HG03045 (cell line): ENCODE measurements around the gene CRK.
"Not testable (repeated sequence)": the region's sequence is repeated elsewhere in the genome, so short reads cannot be mapped to it uniquely, and the experiment has no call there.

Experiments
- ATAC-seq: cut with Tn5 transposase; IDR thresholded peaks from one replicate; pipeline ENCODE4 v1.9.1; 2021; ENCODE audit warnings: mild to moderate bottlenecking, moderate library complexity; ENCODE audit not compliant: unreplicated experiment

Gene CRK

GRCh38 chr17:1467898-1468492, 12.0 kb upstream of the CRK start:
- ATAC-seq, result no peak

GRCh38 chr17:1467258-1467657, 11.2 kb upstream of the CRK start:
- ATAC-seq, result no peak

GRCh38 chr17:1464186-1464585, 8.2 kb upstream of the CRK start:
- ATAC-seq, result no peak

DNA sequence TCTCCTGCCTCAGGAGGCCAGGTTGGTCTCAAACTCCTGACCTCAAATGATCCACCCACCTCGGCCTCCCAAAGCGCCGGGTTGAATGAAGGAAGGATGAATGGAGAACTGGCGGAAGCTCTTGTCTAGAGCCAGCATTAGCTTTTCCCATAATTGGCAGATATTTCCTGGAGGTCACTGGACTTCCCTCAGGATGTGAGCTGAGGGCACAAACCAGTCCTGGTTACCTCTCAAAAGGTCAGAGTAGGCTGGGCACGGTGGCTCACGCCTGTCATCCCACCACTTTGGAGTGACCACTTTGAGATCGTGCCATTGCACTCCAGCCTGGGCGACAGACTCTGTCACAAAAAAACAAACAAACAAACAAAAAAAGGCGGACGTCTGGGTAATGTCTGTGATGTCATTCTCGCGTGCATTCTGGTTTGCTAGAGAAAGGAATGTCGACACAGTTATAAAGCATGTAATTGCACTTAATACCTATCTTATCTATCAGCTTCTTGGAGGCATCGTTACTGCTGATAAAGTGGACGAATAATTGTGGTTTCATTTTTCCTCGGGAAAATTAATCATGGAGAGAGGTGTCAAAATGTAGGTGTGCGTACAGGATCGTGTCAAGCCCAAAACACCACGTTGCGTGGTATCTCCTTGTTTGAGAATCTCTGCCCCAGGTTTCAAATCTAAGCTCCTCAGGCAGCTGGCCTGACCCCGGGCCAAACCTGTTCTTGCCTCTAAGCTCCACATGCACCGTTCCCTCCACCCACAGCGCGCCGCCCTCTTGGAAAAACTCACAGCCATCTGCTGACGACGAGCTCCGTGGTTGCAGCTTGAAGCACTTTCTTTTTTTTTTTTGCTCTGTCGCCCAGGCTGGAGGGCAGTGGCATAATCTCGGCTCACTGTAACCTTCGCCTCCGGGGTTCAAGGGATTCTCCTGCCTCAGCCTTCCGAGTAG, 6.4 kb upstream of the CRK start:
- no peak for ATAC-seq

GRCh38 chr17:1461198-1461944, 5.3 kb upstream of the CRK start:
- no peak for ATAC-seq

- ATAC-seq, result no peak
Measured at GRCh38 chr17:1460233-1460632, 4.2 kb upstream of the CRK start.

GRCh38 chr17:1455291-1455796, 688 bp downstream of the CRK start:
- peak; percentile 13 for ATAC-seq

GRCh38 chr17:1454541-1454940, 1.5 kb downstream of the CRK start:
- ATAC-seq, result no peak

DNA sequence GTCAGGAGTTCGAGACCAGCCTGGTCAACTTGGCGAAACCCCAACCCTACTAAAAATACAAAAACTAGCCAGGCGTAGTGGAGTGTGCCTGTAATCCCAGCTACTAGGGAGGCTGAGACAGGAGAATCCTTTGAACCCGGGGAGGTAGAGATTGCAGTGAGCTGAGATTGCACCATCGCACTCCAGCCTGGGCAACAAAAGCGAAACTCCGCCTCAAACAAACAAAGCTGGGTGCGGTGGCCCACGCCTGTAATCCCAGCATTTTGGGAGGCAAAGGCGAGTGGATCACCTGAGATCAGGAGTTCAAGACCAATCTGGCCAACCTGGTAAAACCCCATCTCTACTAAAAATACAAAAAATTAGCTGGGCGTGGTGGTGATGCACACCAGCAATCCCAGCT, 2.3 kb downstream of the CRK start:
- not testable (repeated sequence) for ATAC-seq

DNA sequence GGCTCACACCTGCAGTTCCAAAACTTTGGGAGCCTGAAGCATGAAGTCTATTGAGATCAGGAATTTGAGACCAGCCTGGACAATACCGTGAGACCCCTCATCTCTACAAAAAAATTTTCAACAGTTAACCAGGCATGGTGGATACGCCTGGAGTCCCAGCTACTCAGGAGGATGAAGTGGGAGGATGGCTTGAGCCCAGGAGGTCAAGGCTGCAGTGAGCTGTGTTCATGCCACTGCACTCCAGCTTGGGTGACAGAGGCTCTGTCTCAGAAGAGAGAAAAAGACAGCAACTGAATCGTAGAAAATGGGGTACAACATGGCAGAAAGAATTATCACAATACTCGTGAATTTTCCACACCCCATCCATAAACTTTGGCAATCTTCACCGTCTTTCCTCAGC, 3.2 kb downstream of the CRK start:
- ATAC-seq, result no peak

- ATAC-seq, result not testable (repeated sequence)
Measured at GRCh38 chr17:1450261-1450660, 5.8 kb downstream of the CRK start.

DNA sequence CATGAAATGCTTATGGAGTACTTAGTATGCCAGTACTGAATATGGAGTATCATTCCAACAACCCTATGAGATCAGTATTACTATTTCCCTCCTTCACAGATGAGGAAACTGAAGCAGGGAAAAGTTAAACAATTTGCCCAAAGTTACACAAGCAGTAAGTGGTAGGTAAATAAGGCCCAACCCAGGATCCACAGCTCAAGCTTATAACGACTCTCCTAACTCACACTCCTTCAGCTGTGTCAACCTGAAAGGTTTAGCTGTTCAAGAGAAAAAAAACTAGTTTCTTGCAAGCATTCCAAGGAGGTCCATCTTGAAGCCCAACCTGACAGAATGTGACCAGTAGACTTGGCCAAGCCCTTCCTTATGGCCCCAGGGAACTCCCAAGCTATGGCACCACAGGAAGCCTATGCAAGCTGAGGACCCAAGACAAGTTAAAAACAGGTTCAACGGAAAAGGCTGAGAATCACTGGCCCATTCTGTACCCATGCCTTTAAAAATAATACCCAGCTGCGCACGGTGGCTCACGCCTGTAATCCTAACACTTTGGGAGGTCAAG, 6.5 kb downstream of the CRK start:
- ATAC-seq, result no peak

DNA sequence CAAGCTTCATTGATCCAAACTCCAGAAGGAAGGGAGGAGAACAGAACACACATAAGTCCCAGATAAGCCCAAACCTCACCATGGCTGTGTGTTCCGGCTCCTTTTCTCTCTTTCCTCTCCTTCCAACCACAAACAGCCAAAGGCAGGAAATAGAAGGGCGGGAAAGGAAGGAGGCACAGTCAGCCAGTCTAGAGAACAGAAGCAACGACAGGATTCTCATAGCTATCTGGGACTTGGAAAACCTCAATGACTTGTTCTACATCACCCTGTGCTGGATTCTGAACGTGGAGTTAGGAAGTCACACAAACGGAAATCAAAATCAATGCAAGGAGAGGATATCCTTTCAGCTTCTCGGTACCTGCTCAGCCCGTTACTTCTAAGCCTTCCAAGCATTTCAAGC, 9.0 kb downstream of the CRK start:
- no peak for ATAC-seq

- ATAC-seq, result no peak
Measured at GRCh38 chr17:1446201-1446600, 9.8 kb downstream of the CRK start.

GRCh38 chr17:1445695-1446094, 10.3 kb downstream of the CRK start:
- ATAC-seq, result not testable (repeated sequence)

GRCh38 chr17:1442721-1443120, 13.3 kb downstream of the CRK start:
- ATAC-seq, result not testable (repeated sequence)

- no peak for ATAC-seq
Measured at GRCh38 chr17:1442187-1442586, 13.8 kb downstream of the CRK start.

DNA sequence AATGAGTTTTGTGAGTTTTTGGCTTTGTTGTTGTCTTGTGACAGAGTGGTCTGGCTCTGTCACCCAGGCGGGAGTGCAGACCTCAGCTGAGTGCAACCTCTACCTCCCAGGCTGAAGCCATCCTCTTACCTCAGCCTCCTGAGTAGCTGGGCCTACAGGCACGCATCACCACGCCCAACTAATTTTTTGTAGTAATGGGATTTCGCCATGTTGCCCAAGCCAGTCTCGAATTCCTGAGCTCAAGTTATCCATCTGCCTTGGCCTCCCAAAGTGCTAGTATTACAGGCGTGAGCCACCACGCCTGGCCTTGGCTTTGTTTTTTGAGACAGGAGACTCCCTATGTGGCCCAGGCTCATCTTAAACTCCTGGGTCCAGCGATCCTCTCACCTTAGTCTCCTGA, 15.1 kb downstream of the CRK start:
- no peak for ATAC-seq

GRCh38 chr17:1438593-1439083, 17.4 kb downstream of the CRK start:
- no peak for ATAC-seq

DNA sequence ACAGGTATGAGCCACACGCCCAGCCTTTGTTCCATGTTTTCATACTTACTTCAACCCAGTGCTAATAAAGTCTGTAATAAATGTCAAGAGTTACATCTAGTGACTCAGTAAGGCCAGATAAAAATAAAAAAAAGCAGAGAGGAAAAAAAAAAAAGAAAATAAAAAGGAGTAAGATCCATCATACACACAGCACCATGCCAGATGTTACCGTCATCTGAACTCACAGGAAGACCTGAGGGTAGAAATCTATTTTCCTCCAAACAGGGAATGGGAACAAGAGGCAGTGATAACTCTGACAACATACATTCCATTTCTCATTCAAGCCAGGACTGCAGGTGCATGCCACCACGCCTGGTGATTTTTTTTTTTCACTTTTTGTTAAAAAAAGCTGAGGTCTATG, 20.7 kb downstream of the CRK start:
- ATAC-seq, result no peak

DNA sequence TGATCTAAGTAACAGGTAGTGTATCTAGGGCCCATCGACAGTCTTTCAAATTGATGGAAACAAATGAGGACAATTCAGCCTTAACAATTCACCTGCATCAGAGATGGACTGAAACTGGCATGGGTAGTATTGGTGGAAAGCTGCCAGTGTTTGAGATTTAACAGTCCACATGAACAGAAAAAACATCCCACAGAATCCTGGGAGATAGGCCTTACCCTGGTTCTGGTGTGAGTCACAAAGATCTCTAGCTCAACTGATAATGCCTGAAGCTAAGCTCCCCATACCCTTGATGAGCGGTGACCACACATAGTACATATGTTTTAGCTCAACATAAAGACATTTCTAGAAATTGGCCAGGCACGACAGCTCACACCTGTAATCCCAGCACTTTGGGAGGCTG, 21.9 kb downstream of the CRK start:
- no peak for ATAC-seq
